B cell (primary cell): ENCODE data around the gene SHISA8.

ENCODE experiments used
- EZH2 ChIP-seq: IDR thresholded peaks from 2 replicates; pipeline ENCODE4 v1.6.1; 2012; ENCODE audit warnings: borderline replicate concordance, low read depth, mild to moderate bottlenecking, moderate library complexity, low read length; ENCODE audit not compliant: insufficient read depth, poor library complexity, severe bottlenecking
- TF ChIP-seq, protein P1 (sequence below): fragments of 200-600 bp; IDR thresholded peaks from one replicate; pipeline ENCODE4 v1.8.0; 2022; ENCODE audit warnings: antibody characterized with exemption, mild to moderate bottlenecking

DNA sequence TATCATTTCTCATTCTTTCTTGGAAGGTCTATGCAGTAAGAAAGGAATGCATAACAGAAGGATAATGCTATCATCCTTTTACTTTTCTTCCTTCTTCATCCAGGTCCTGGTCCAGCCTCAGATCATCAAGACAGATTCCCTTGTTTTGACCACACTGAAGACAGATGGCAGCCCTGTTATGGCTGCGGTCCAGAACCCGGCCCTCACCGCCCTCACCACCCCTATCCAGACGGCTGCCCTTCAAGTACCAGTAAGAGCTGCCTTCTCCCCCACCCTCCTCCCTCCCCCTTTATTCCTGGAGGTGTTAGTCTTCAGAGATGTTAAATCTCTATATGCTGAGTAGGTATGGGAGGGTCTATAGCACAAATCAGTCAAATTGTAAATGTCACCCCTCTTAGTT, 44.1 kb downstream of the SHISA8 start:
- TF ChIP-seq, protein P1, sequence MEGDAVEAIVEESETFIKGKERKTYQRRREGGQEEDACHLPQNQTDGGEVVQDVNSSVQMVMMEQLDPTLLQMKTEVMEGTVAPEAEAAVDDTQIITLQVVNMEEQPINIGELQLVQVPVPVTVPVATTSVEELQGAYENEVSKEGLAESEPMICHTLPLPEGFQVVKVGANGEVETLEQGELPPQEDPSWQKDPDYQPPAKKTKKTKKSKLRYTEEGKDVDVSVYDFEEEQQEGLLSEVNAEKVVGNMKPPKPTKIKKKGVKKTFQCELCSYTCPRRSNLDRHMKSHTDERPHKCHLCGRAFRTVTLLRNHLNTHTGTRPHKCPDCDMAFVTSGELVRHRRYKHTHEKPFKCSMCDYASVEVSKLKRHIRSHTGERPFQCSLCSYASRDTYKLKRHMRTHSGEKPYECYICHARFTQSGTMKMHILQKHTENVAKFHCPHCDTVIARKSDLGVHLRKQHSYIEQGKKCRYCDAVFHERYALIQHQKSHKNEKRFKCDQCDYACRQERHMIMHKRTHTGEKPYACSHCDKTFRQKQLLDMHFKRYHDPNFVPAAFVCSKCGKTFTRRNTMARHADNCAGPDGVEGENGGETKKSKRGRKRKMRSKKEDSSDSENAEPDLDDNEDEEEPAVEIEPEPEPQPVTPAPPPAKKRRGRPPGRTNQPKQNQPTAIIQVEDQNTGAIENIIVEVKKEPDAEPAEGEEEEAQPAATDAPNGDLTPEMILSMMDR = no peak
- TF ChIP-seq EZH2 = no peak
